Measurements from ENCODE around the gene ATG16L2. TPM values are rescaled to one million over a fixed set of nuclear protein-coding genes. Genes with fewer than 3 reads are reported as not detected.
A peak's percentile ranks its signal among the peaks of the same experiment; 100 is the strongest.

The ATG16L2 gene
- total and polyA plus RNA-seq, 9 of the 15 experiments (the other 6 are each of a cell fraction or from before 2014, with no cell fraction given) = 0.18 to 11.2 (median 6.2) TPM

DNA sequence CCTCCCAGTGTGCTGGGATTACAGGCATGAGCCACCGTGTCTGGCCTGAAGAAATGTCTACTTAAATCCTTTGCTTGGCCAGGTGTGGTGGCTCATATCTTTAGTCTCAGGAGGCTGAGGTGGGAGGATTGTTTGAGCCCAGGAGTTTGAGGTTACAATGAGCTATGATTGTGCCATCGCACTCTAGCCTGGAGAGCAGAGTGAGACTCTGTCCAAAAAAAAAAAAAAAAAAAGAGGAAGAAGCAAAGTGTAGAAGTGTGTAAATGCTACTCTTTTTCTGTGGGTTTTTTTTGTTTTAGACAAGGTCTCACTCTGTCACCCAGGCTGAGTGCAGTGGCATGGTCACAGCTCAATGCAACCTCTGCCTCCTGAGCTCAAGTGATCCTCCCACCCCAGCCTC lies 6.4 kb upstream of the ATG16L2 start:
- BruUV-seq (replicated peaks) = no TSS peak

DNA sequence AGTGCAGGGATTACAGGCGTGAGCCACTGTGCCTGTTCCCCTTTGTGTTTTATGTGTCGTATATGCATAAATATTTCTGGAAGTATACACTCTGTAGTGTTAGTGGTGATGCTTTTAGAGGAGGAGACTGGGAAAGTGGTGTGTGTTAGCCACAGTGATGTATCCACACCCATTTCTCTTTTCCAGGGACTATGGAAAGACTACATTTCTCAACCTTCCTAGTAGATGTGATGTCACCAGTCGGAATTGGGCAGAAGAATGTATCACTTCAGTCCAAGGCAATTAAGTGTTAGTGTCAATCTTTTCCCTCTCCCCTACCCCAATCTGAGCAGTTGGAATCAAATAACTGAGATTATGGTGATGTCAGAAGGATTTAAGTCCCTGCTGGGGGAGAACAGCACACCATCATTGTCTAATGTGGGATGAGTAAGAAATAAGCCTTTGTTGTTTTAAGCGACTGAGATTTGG lies 5.8 kb upstream of the ATG16L2 start:
- Histone ChIP-seq H4K20me1 (replicated peaks; ENCODE audit: control insufficient read depth, insufficient read depth, low read length) (no peaks in the 10 kb centered on the region), H3K27me3 (ENCODE audit: control insufficient read depth in 2 of 2, insufficient read depth in 2 of 2, low read length in 2 of 2) (no peaks in the 10 kb centered on the region), H3K9me1 (ENCODE audit: control insufficient read depth, insufficient read depth, low read length) (no peaks in the 10 kb centered on the region), H3K79me2 (ENCODE audit: control insufficient read depth, insufficient read depth, low read length) (no peaks in the 10 kb centered on the region; the same call in 2 of the 3 replicates), H2AFZ (ENCODE audit: low read depth, low read length) (no peak overlapping the region), H3K27ac (ENCODE audit: extremely low read depth, low read depth, low read length) (no peak overlapping the region), H3K9ac (ENCODE audit: insufficient read depth in 1 of 2, low read depth in 2 of 2, low read length in 2 of 2) (no peak overlapping the region), H3K4me2 (ENCODE audit: insufficient read depth, low read length) (no peak overlapping the region), H3K4me3 (no peak overlapping the region), H3K9me3 (replicated peaks; ENCODE audit: control insufficient read depth, insufficient read depth, low read depth, low read length) (no peaks in the 10 kb centered on the region), H3K36me3 (ENCODE audit: control insufficient read depth, insufficient read depth, low read length) (no peaks in the 10 kb centered on the region), H3K4me1 (replicated peaks in 1 of 2; ENCODE audit: control insufficient read depth in 2 of 2, insufficient read depth in 2 of 2, low read length in 2 of 2) (peaks cover 9 to 10% of the 10 kb centered on the region in 2 experiments; a peak in 4 of 5 replicates)
- intact Hi-C loops (cut with micrococcal nuclease) (no loop called here), in situ Hi-C loops (cut with MboI) (no loop called here)
- 54% methylated on average over 4 of the region's 4 CpGs for WGBS (ENCODE audit: insufficient coverage, low coverage, missing lambda C conversion rate)
- FAIRE-seq = no peak
- no peak for DNase-seq (ENCODE audit: extremely low read depth in 1 of 4, low spot score in 3 of 4)
- POLR2A ChIA-PET = interaction anchor here (1.2 to 1.5 kb wide), 3 partner anchors 11 to 405 kb away, joined by 3 to 9 read pairs (median 3); partner anchors contain the start of gene STARD10
- no peak for ATAC-seq
- no TSS peak for BruUV-seq (replicated peaks)
- CTCF ChIA-PET (ENCODE audit: low intra/inter-chr PET ratio) = no interaction called here
- no peak for TF ChIP-seq RAD21 (CRISPR knock-in tag; conservative IDR thresholded peaks at IDR 0.05 in 1 of 2, IDR thresholded peaks at IDR 0.05 in 1 of 2)
- no peak for TF ChIP-seq ZNF197 (CRISPR knock-in tag; IDR thresholded peaks at IDR 0.05; ENCODE audit: low read depth)
- no peak for TF ChIP-seq CREB3 (tag; conservative IDR thresholded peaks at IDR 0.05; ENCODE audit: low read depth)
- no peak for TF ChIP-seq POLR2B (IDR thresholded peaks at IDR 0.05; ENCODE audit: low read depth, partially characterized antibody)

More for the DNA sequence above, 6.4 kb upstream of the ATG16L2 start:
- FAIRE-seq (no peak), ATAC-seq (no peak), DNase-seq (ENCODE audit: extremely low read depth in 1 of 4, low spot score in 3 of 4) (no peak)
- Histone ChIP-seq H3K4me3 (no peak overlapping the region), H3K4me1 (replicated peaks in 1 of 2; ENCODE audit: control insufficient read depth in 2 of 2, insufficient read depth in 2 of 2, low read length in 2 of 2) (peaks cover 3 to 4% of the 10 kb centered on the region in 2 experiments; a peak in 3 of 5 replicates), H3K4me2 (ENCODE audit: insufficient read depth, low read length) (no peak overlapping the region), H3K9me3 (replicated peaks; ENCODE audit: control insufficient read depth, insufficient read depth, low read depth, low read length) (no peaks in the 10 kb centered on the region), H3K27me3 (ENCODE audit: control insufficient read depth in 2 of 2, insufficient read depth in 2 of 2, low read length in 2 of 2) (no peaks in the 10 kb centered on the region), H3K9ac (ENCODE audit: insufficient read depth in 1 of 2, low read depth in 2 of 2, low read length in 2 of 2) (peak overlapping the region in 1 of 2 experiments; percentile 55; a peak in 1 of 4 replicates), H3K27ac (ENCODE audit: extremely low read depth, low read depth, low read length) (no peak overlapping the region), H3K9me1 (ENCODE audit: control insufficient read depth, insufficient read depth, low read length) (no peaks in the 10 kb centered on the region), H4K20me1 (replicated peaks; ENCODE audit: control insufficient read depth, insufficient read depth, low read length) (no peaks in the 10 kb centered on the region), H3K79me2 (ENCODE audit: control insufficient read depth, insufficient read depth, low read length) (no peaks in the 10 kb centered on the region; the same call in 2 of the 3 replicates), H3K36me3 (ENCODE audit: control insufficient read depth, insufficient read depth, low read length) (no peaks in the 10 kb centered on the region), H2AFZ (ENCODE audit: low read depth, low read length) (no peak overlapping the region)
- WGBS (ENCODE audit: insufficient coverage, low coverage, missing lambda C conversion rate) = 41% methylated on average over 2 of the region's 2 CpGs
- TF ChIP-seq ZNF384 (IDR thresholded peaks at IDR 0.05; ENCODE audit: low read depth, low read length) (0 out of 2 replicates have a peak, but pooled peaks have one; percentile 30), TAF7 (tag; IDR thresholded peaks at IDR 0.05) (no peak)
- ChIA-PET POLR2A (interaction anchor here (0.6 to 1.5 kb wide), 5 partner anchors 8 to 90 kb away, joined by 3 to 9 read pairs (median 3); partner anchors contain the start of gene STARD10), CTCF (ENCODE audit: low intra/inter-chr PET ratio) (no interaction called here)
- in situ Hi-C loops (cut with MboI) (no loop called here), intact Hi-C loops (cut with micrococcal nuclease) (no loop called here)

Measured in K562 (cell line).